OCI-LY3 (cell line): ENCODE data around the gene VPS13D.

Experiments used
- H2AFZ ChIP-seq: fragments of 200-600, 300-600 bp; shearing (Covaris generic); 2 replicates; pipeline ENCODE4 v1.6.0; 2014; ENCODE audit warnings: antibody characterized with exemption, low read depth, low read length
- H3K27ac ChIP-seq: fragments of 200-600, 300-600 bp; sonication (generic); 2 replicates; pipeline ENCODE4 v1.5.1; 2014; ENCODE audit warnings: mild to moderate bottlenecking, low read length, moderate library complexity, mixed read lengths
- H3K27me3 ChIP-seq: fragments of 200-600, 300-600 bp; sonication (generic); 2 replicates; pipeline ENCODE4 v1.6.1; 2014; ENCODE audit warnings: low read depth, low read length, mixed read lengths
- H3K36me3 ChIP-seq: fragments of 200-600, 300-600 bp; sonication (generic); replicated peaks from 2 replicates; pipeline ENCODE3; 2014; ENCODE audit warnings: low read depth, low read length, mixed read lengths
- H3K4me1 ChIP-seq: fragments of 300-600, 200-600 bp; sonication (generic); 2 replicates; pipeline ENCODE4 v1.6.1; 2014; ENCODE audit warnings: low read length, mixed read lengths
- H3K4me2 ChIP-seq: fragments of 200-600, 300-600 bp; sonication (generic); 2 replicates; pipeline ENCODE4 v1.6.1; 2014; ENCODE audit warnings: low read length, mixed read lengths
- H3K4me3 ChIP-seq: fragments of 300-600, 200-600 bp; sonication (generic); 2 replicates; pipeline ENCODE4 v1.5.1; 2014; ENCODE audit warnings: antibody characterized with exemption, mild to moderate bottlenecking, low read length, moderate library complexity
- H3K79me2 ChIP-seq: fragments of 300-600, 200-600 bp; shearing (Covaris generic); 2 replicates; pipeline ENCODE4 v1.6.1; 2014; ENCODE audit warnings: mild to moderate bottlenecking, low read length, mixed read lengths
- H3K9ac ChIP-seq: fragments of 300-600, 200-600 bp; shearing (Covaris generic); 2 replicates; pipeline ENCODE4 v1.6.0; 2014; ENCODE audit warnings: mild to moderate bottlenecking, low read length, moderate library complexity
- H3K9me3 ChIP-seq: fragments of 200-600, 300-600 bp; shearing (Covaris generic); 2 replicates; pipeline ENCODE4 v1.6.1; 2014; ENCODE audit warnings: low read length, mixed read lengths; ENCODE audit not compliant: insufficient read depth
- H4K20me1 ChIP-seq: fragments of 200-600, 300-600 bp; sonication (generic); 2 replicates; pipeline ENCODE4 v1.6.1; 2016; ENCODE audit warnings: low read length, mixed read lengths; ENCODE audit not compliant: insufficient read depth
- CTCF ChIP-seq: fragments of 200-600, 300-600 bp; sonication (generic); IDR thresholded peaks from 2 replicates; pipeline ENCODE4 v1.5.1; 2014; ENCODE audit warnings: antibody characterized with exemption, low read length, low read depth
- EZH2phosphoT487 ChIP-seq: fragments of 200-600 bp; shearing (Covaris generic); IDR thresholded peaks from 2 replicates; pipeline ENCODE4 v1.6.1; 2018; ENCODE audit warnings: antibody characterized with exemption, mixed run types, low read depth

The VPS13D gene

GRCh38 chr1:12529640-12530174 lies 299.9 kb downstream of the VPS13D start:
- Histone ChIP-seq H3K4me2 (no peak overlapping the region), H3K27ac (no peak overlapping the region), H3K79me2 (no peaks in the 10 kb centered on the region), H3K27me3 (no peaks in the 10 kb centered on the region), H3K36me3 (no peaks in the 10 kb centered on the region), H4K20me1 (no peaks in the 10 kb centered on the region), H3K4me3 (no peak overlapping the region), H2AFZ (no peak overlapping the region), H3K9ac (no peak overlapping the region), H3K9me3 (no peaks in the 10 kb centered on the region), H3K4me1 (no peaks in the 10 kb centered on the region)
- TF ChIP-seq CTCF (no peak), EZH2phosphoT487 (no peak)

- no peaks in the 10 kb centered on the region for H3K27me3 ChIP-seq
- no peaks in the 10 kb centered on the region for H3K4me1 ChIP-seq
- H4K20me1 ChIP-seq: no peaks in the 10 kb centered on the region
- H3K9ac ChIP-seq: no peak overlapping the region
- no peak overlapping the region for H3K4me2 ChIP-seq
- H3K79me2 ChIP-seq: no peaks in the 10 kb centered on the region
- no peak overlapping the region for H3K4me3 ChIP-seq
- no peak overlapping the region for H3K27ac ChIP-seq
- no peaks in the 10 kb centered on the region for H3K9me3 ChIP-seq
- no peak for TF ChIP-seq EZH2phosphoT487
- no peaks in the 10 kb centered on the region for H3K36me3 ChIP-seq
- no peak overlapping the region for H2AFZ ChIP-seq
These were observed 300.8 kb downstream of the VPS13D start for GRCh38 chr1:12530462-12531178.

- no peaks in the 10 kb centered on the region for H3K9me3 ChIP-seq
- no peaks in the 10 kb centered on the region for H3K4me1 ChIP-seq
- no peak overlapping the region for H3K4me3 ChIP-seq
- no peak overlapping the region for H3K27ac ChIP-seq
- no peaks in the 10 kb centered on the region for H3K27me3 ChIP-seq
- H3K79me2 ChIP-seq: no peaks in the 10 kb centered on the region
- no peak overlapping the region for H3K9ac ChIP-seq
- no peak overlapping the region for H3K4me2 ChIP-seq
- H3K36me3 ChIP-seq: no peaks in the 10 kb centered on the region
- no peaks in the 10 kb centered on the region for H4K20me1 ChIP-seq
- TF ChIP-seq CTCF: no peak
- no peak for TF ChIP-seq EZH2phosphoT487
- H2AFZ ChIP-seq: no peak overlapping the region
These were observed 301.3 kb downstream of the VPS13D start for GRCh38 chr1:12531179-12531499.

- H3K79me2 ChIP-seq: no peaks in the 10 kb centered on the region
- no peak overlapping the region for H3K27ac ChIP-seq
- no peak overlapping the region for H3K9ac ChIP-seq
- no peaks in the 10 kb centered on the region for H4K20me1 ChIP-seq
- H3K4me2 ChIP-seq: no peak overlapping the region
- no peak overlapping the region for H2AFZ ChIP-seq
- no peaks in the 10 kb centered on the region for H3K9me3 ChIP-seq
- H3K4me1 ChIP-seq: no peaks in the 10 kb centered on the region
- H3K4me3 ChIP-seq: no peak overlapping the region
- TF ChIP-seq EZH2phosphoT487: no peak
- H3K27me3 ChIP-seq: no peaks in the 10 kb centered on the region
- H3K36me3 ChIP-seq: no peaks in the 10 kb centered on the region
These were observed 302.8 kb downstream of the VPS13D start for GRCh38 chr1:12532405-12533315.
